IMR-90 (cell line): ENCODE data around the gene RFT1. TPM values are rescaled to one million over a fixed set of nuclear protein-coding genes. Genes with fewer than 3 reads are reported as not detected.
A peak's percentile ranks its signal among the peaks of the same experiment; 100 is the strongest.

Experiments used
- ATAC-seq: fragments of 200-7000 bp; cut with Tn5 transposase; 2 replicates; pipeline ENCODE4 v1.9.1; 2020; ENCODE audit warnings: low read depth, mild to moderate bottlenecking, moderate library complexity
- BruUV-seq: library from RNA; stranded (reverse); fragments of 400-500 nt; replicated peaks from 2 replicates; lab custom pipeline; 2021; lab: Mats Ljungman, UMichigan
- CTCF ChIA-PET: fragments of 300-600 bp; formaldehyde crosslinking; extraction: SDS; loops from one replicate; lab custom pipeline; 2021; ENCODE audit warnings: antibody characterized with exemption; lab: Yijun Ruan, JAX
- POLR2A ChIA-PET: fragments of 300-600 bp; sonication (Branson Sonifier 250); formaldehyde crosslinking; loops from one replicate; lab custom pipeline; 2022; ENCODE audit warnings: antibody characterized with exemption; ENCODE audit not compliant: unreplicated experiment; lab: Charles Lee
- DNase-seq: peaks from one replicate; pipeline ENCODE4 v3.0.0; 2013
- H2AFZ ChIP-seq: replicated peaks from 2 replicates; pipeline ENCODE3; 2013; ENCODE audit warnings: low read length, mild to moderate bottlenecking; ENCODE audit not compliant: poor library complexity
- H2AK5ac ChIP-seq: 2 replicates; pipeline ENCODE4 v1.6.1; 2013; ENCODE audit warnings: low read depth, low read length, inconsistent platforms
- H2AK9ac ChIP-seq: replicated peaks from 2 replicates; pipeline ENCODE3; 2013; ENCODE audit warnings: mild to moderate bottlenecking, low read depth, low read length, moderate library complexity; ENCODE audit not compliant: poor library complexity
- H2BK120ac ChIP-seq: 2 replicates; pipeline ENCODE4 v1.6.1; 2013; ENCODE audit warnings: low read depth, low read length, inconsistent platforms
- H2BK15ac ChIP-seq: 3 replicates; pipeline ENCODE4 v1.6.1; 2013; ENCODE audit warnings: low read depth, low read length, inconsistent platforms
- H2BK20ac ChIP-seq: 2 replicates; pipeline ENCODE4 v1.6.1; 2013; ENCODE audit warnings: low read depth, mild to moderate bottlenecking, inconsistent platforms, low read length, moderate library complexity
- H2BK5ac ChIP-seq: 2 replicates; pipeline ENCODE4 v1.6.1; 2013; ENCODE audit warnings: mild to moderate bottlenecking, low read depth, low read length, inconsistent platforms; ENCODE audit not compliant: poor library complexity, severe bottlenecking
- H3K14ac ChIP-seq: replicated peaks from 2 replicates; pipeline ENCODE4 v1.6.1; 2013; ENCODE audit warnings: low read depth, low read length, inconsistent platforms
- H3K18ac ChIP-seq: 2 replicates; pipeline ENCODE4 v1.6.1; 2013; ENCODE audit warnings: low read depth, low read length, control low read depth
- H3K23ac ChIP-seq: 2 replicates; pipeline ENCODE4 v1.6.1; 2013; ENCODE audit warnings: low read depth, low read length, inconsistent platforms
- H3K27ac ChIP-seq: 2 replicates; pipeline ENCODE4 v1.5.1; 2013; ENCODE audit warnings: mild to moderate bottlenecking, control low read depth, low read length; ENCODE audit not compliant: insufficient read depth
- H3K27me3 ChIP-seq: 2 replicates; pipeline ENCODE4 v1.6.1; 2013; ENCODE audit warnings: low read length; ENCODE audit not compliant: control insufficient read depth, insufficient read depth
- H3K36me3 ChIP-seq: 2 replicates; pipeline ENCODE4 v1.6.1; 2013; ENCODE audit warnings: low read length, mixed read lengths; ENCODE audit not compliant: control insufficient read depth, insufficient read depth
- H3K4ac ChIP-seq: 2 replicates; pipeline ENCODE4 v1.6.1; 2013; ENCODE audit warnings: low read depth, low read length, inconsistent platforms
- H3K4me1 ChIP-seq: 2 replicates; pipeline ENCODE4 v1.6.1; 2013; ENCODE audit warnings: low read length, mixed read lengths; ENCODE audit not compliant: control insufficient read depth, insufficient read depth
- H3K4me2 ChIP-seq: 2 replicates; pipeline ENCODE4 v1.6.1; 2013; ENCODE audit warnings: low read depth, mild to moderate bottlenecking, control low read depth, low read length, moderate library complexity
- H3K4me3 ChIP-seq: 2 replicates; pipeline ENCODE4 v1.5.1; 2013; ENCODE audit warnings: low read depth, mild to moderate bottlenecking, control low read depth, low read length, moderate library complexity; ENCODE audit not compliant: insufficient read depth
- H3K56ac ChIP-seq: 2 replicates; pipeline ENCODE4 v1.6.1; 2013; ENCODE audit warnings: low read length, inconsistent platforms; ENCODE audit not compliant: insufficient read depth; ENCODE audit errors: extremely low read depth
- H3K79me1 ChIP-seq, 2 experiments: 2 replicates each; pipeline ENCODE4 v1.6.1; 2013; ENCODE audit warnings: low read length in 2 of 2, inconsistent platforms in 1 of 2, low read depth in 1 of 2
- H3K9ac ChIP-seq: 2 replicates; pipeline ENCODE4 v1.6.1; 2013; ENCODE audit warnings: low read depth, low read length, control low read depth
- H3K9me1 ChIP-seq: 2 replicates; pipeline ENCODE4 v1.6.1; 2013; ENCODE audit warnings: low read length, inconsistent platforms; ENCODE audit not compliant: insufficient read depth
- H3K9me3 ChIP-seq: 2 replicates; pipeline ENCODE4 v1.6.1; 2013; ENCODE audit warnings: low read length; ENCODE audit not compliant: control insufficient read depth, insufficient read depth
- H4K20me1 ChIP-seq: 2 replicates; pipeline ENCODE4 v1.6.1; 2013; ENCODE audit warnings: low read length, inconsistent platforms; ENCODE audit not compliant: insufficient read depth
- H4K5ac ChIP-seq: 2 replicates; pipeline ENCODE4 v1.6.1; 2013; ENCODE audit warnings: mild to moderate bottlenecking, low read depth, low read length, control low read depth
- H4K8ac ChIP-seq, 2 experiments: 2 replicates each; pipeline ENCODE4 v1.6.1; 2013; ENCODE audit warnings: low read depth in 2 of 2, low read length in 2 of 2, control low read depth in 1 of 2, inconsistent platforms in 1 of 2
- H4K91ac ChIP-seq: 2 replicates; pipeline ENCODE4 v1.6.1; 2013; ENCODE audit warnings: low read depth, low read length, inconsistent platforms; ENCODE audit not compliant: insufficient read depth
- BHLHE40 ChIP-seq: fragments of 150-350 bp; IDR thresholded peaks from 2 replicates; pipeline ENCODE4 v1.6.1; 2016; ENCODE audit warnings: mild to moderate bottlenecking, low read depth, low read length
- CEBPB ChIP-seq: IDR thresholded peaks from 2 replicates; pipeline ENCODE4 v1.6.1; 2012; ENCODE audit warnings: low read depth, low read length, improper control_type of control experiment
- CHD1 ChIP-seq: IDR thresholded peaks from 2 replicates; pipeline ENCODE4 v1.6.1; 2012; ENCODE audit warnings: low read depth, low read length, improper control_type of control experiment
- FOS ChIP-seq: fragments of 150-350 bp; IDR thresholded peaks from 2 replicates; pipeline ENCODE4 v1.6.1; 2016; ENCODE audit warnings: low read depth, low read length
- MAFK ChIP-seq: IDR thresholded peaks from 2 replicates; pipeline ENCODE4 v1.6.1; 2012; ENCODE audit warnings: low read depth, low read length, improper control_type of control experiment
- MAZ ChIP-seq: IDR thresholded peaks from 2 replicates; pipeline ENCODE4 v1.6.1; 2012; ENCODE audit warnings: low read depth, mild to moderate bottlenecking, low read length, improper control_type of control experiment, moderate library complexity, borderline replicate concordance
- MXI1 ChIP-seq: IDR thresholded peaks from 2 replicates; pipeline ENCODE4 v1.6.1; 2012; ENCODE audit warnings: low read depth, mild to moderate bottlenecking, low read length, moderate library complexity, borderline replicate concordance
- NFE2L2 ChIP-seq: fragments of 150-350 bp; IDR thresholded peaks from 2 replicates; pipeline ENCODE4 v1.6.1; 2016; ENCODE audit warnings: low read depth, mild to moderate bottlenecking, low read length
- POLR2A ChIP-seq: IDR thresholded peaks from 2 replicates; pipeline ENCODE4 v1.6.1; 2012; ENCODE audit warnings: mild to moderate bottlenecking, low read depth, low read length
- RAD21 ChIP-seq: IDR thresholded peaks from 2 replicates; pipeline ENCODE4 v1.6.1; 2012; ENCODE audit warnings: low read length, improper control_type of control experiment
- RCOR1 ChIP-seq: IDR thresholded peaks from 2 replicates; pipeline ENCODE4 v1.6.1; 2012; ENCODE audit warnings: mild to moderate bottlenecking, low read length, improper control_type of control experiment; ENCODE audit not compliant: insufficient replicate concordance
- RFX5 ChIP-seq: IDR thresholded peaks from 2 replicates; pipeline ENCODE4 v1.8.0; 2012; ENCODE audit warnings: low read depth, mild to moderate bottlenecking, low read length, moderate library complexity
- SMC3 ChIP-seq: fragments of 150-350 bp; IDR thresholded peaks from 2 replicates; pipeline ENCODE4 v1.6.1; 2016; ENCODE audit warnings: low read depth, mild to moderate bottlenecking, antibody characterized with exemption, low read length, moderate library complexity
- WGBS, 2 experiments: methylation state at CpG; one replicate each; pipeline versions ENCODE4 v1.1.5 to v1.1.7; 2013; ENCODE audit warnings: missing lambda C conversion rate in 2 of 2; ENCODE audit not compliant: insufficient read length in 1 of 2; ENCODE audit errors: extremely low coverage in 2 of 2; 5-methylcytosine and 5-hydroxymethylcytosine counted together
- dilution Hi-C: fragments of 300-500 bp; cut with HindIII; formaldehyde crosslinking; loops from one replicate; pipeline ENCODE4 v1.14.3; 2018; ENCODE audit warnings: low sequenced_read_pairs; ENCODE audit not compliant: unreplicated experiment
- in situ Hi-C: fragments of 300-500 bp; cut with MboI; formaldehyde crosslinking; loops from 3 replicates; pipeline ENCODE4 v1.14.3; 2019; ENCODE audit warnings: low sequenced_read_pairs, inconsistent platforms, mixed read lengths
- intact Hi-C: fragments of 100-400 bp; cut with micrococcal nuclease; formaldehyde crosslinking; loops from 2 replicates; pipeline ENCODE4 v1.10.0; 2022
- polyA plus RNA-seq, 3 experiments: library from polyadenylated mRNA; depleted of rRNA; stranded (reverse); fragments of >200 nt; gene quantifications; 2 replicates each; pipeline ENCODE4 v1.2.3, GENCODE V29; 2012; ENCODE audit warnings: low replicate concordance in 1 of 3
- total RNA-seq: library from RNA; depleted of rRNA; stranded (reverse); fragments of >200 nt; gene quantifications from 2 replicates; pipeline ENCODE4 v1.2.3, GENCODE V29; 2012
- TF ChIP-seq, protein P1 (sequence below): fragments of 150-350 bp; IDR thresholded peaks from 2 replicates; pipeline ENCODE4 v1.6.1; 2016; ENCODE audit warnings: low read depth, mild to moderate bottlenecking, low read length, moderate library complexity, borderline replicate concordance
- TF ChIP-seq, protein P2 (sequence below): fragments of 150-350 bp; IDR thresholded peaks from 2 replicates; pipeline ENCODE4 v1.6.1; 2017; ENCODE audit warnings: mild to moderate bottlenecking, antibody characterized with exemption, low read length, low read depth
- TF ChIP-seq, protein P3 (sequence below): conservative IDR thresholded peaks from 2 replicates; pipeline ENCODE4 v1.5.1; 2012; ENCODE audit warnings: mild to moderate bottlenecking, low read depth, low read length, improper control_type of control experiment

Gene RFT1
- total and polyA plus RNA-seq, 2 of the 4 experiments (the other 2 are of a cell fraction) = 14.5 to 23.5 TPM

DNA sequence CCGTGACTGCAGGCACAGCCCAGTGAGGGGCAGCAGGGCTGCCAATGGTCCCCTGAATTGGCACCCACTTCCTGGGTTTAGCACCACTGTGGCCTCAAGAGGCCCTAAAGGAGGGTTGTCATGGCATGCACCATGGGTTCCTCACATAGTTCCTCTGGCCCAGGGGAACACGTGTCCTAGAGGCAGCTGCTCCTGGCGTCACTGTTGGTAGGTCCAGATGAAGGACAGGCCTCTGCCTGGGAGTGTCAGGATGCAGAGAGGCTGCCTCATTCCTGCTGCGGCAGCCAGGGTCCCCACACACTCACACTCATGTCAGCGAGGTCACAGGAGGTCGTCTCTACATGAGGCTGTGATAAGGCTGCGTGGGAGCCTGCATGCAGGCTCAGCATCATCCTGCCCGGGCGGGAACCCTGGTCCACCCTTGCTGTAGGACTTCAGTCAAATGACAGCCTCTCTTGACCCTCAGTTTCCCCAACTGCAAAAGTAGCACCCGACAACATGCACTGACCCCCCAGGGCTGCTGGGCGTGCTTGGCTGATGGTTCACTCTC lies 58.3 kb downstream of the RFT1 start:
- DNase-seq (no peak), ATAC-seq (no peak)
- POLR2A ChIA-PET = no interaction called here
- no peaks in the 10 kb centered on the region for H4K20me1 ChIP-seq
- no peak overlapping the region for H3K9ac ChIP-seq
- no peaks in the 10 kb centered on the region for H3K9me1 ChIP-seq
- H4K91ac ChIP-seq = no peak overlapping the region
- in situ Hi-C loops = loop anchor here (10.0 kb wide), 1 partner anchor 327 kb away; no protein-coding TSS in a partner anchor
- no peaks in the 10 kb centered on the region for H3K9me3 ChIP-seq
- H2BK15ac ChIP-seq = no peak overlapping the region
- H2BK20ac ChIP-seq = no peak overlapping the region
- no peak overlapping the region for H4K5ac ChIP-seq
- H3K18ac ChIP-seq = no peak overlapping the region
- no TSS peak for BruUV-seq
- H3K4me1 ChIP-seq = peaks cover 3% of the 10 kb centered on the region; the same call in 1 of the 2 replicates
- no peak overlapping the region for H3K4me2 ChIP-seq
- H3K4ac ChIP-seq = no peak overlapping the region
- dilution Hi-C loops = no loop called here
- no peak overlapping the region for H3K14ac ChIP-seq
- intact Hi-C loops = loop anchor here (1.0 kb wide), 2 partner anchors 221 to 330 kb away; no protein-coding TSS in a partner anchor
- peak overlapping the region; percentile 96 for H2AFZ ChIP-seq
- peaks cover 2% of the 10 kb centered on the region; the same call in 1 of the 2 replicates for H3K27me3 ChIP-seq
- WGBS, 2 experiments = 86% methylated on average over 1 of the region's 11 CpGs; no CpG with 5 or more reads in 1 of the 2 experiments
- no peak overlapping the region for H3K27ac ChIP-seq
- no peak overlapping the region for H2BK5ac ChIP-seq
- H2BK120ac ChIP-seq = no peak overlapping the region
- no peaks in the 10 kb centered on the region for H3K79me1 ChIP-seq
- H3K56ac ChIP-seq = no peak overlapping the region
- H2AK9ac ChIP-seq = no peak overlapping the region
- no peak overlapping the region; a peak in 2 of 4 replicates for H4K8ac ChIP-seq
- CTCF ChIA-PET = interaction anchor here (0.9 kb wide), 1 partner anchor 145 kb away, joined by 3 read pairs; no protein-coding TSS in a partner anchor
- no peak overlapping the region for H3K23ac ChIP-seq
- H3K36me3 ChIP-seq = no peaks in the 10 kb centered on the region
- TF ChIP-seq NFE2L2 (no peak), MAZ (no peak), MXI1 (no peak), RFX5 (no peak), CEBPB (no peak), MAFK (no peak), BHLHE40 (no peak), POLR2A (no peak), SMC3 (no peak), FOS (no peak), RCOR1 (no peak), RAD21 (no peak), CHD1 (no peak)
- TF ChIP-seq, protein P1, sequence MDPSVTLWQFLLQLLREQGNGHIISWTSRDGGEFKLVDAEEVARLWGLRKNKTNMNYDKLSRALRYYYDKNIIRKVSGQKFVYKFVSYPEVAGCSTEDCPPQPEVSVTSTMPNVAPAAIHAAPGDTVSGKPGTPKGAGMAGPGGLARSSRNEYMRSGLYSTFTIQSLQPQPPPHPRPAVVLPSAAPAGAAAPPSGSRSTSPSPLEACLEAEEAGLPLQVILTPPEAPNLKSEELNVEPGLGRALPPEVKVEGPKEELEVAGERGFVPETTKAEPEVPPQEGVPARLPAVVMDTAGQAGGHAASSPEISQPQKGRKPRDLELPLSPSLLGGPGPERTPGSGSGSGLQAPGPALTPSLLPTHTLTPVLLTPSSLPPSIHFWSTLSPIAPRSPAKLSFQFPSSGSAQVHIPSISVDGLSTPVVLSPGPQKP = no peak
- TF ChIP-seq, protein P2, sequence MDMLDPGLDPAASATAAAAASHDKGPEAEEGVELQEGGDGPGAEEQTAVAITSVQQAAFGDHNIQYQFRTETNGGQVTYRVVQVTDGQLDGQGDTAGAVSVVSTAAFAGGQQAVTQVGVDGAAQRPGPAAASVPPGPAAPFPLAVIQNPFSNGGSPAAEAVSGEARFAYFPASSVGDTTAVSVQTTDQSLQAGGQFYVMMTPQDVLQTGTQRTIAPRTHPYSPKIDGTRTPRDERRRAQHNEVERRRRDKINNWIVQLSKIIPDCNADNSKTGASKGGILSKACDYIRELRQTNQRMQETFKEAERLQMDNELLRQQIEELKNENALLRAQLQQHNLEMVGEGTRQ = no peak
- TF ChIP-seq, protein P3, sequence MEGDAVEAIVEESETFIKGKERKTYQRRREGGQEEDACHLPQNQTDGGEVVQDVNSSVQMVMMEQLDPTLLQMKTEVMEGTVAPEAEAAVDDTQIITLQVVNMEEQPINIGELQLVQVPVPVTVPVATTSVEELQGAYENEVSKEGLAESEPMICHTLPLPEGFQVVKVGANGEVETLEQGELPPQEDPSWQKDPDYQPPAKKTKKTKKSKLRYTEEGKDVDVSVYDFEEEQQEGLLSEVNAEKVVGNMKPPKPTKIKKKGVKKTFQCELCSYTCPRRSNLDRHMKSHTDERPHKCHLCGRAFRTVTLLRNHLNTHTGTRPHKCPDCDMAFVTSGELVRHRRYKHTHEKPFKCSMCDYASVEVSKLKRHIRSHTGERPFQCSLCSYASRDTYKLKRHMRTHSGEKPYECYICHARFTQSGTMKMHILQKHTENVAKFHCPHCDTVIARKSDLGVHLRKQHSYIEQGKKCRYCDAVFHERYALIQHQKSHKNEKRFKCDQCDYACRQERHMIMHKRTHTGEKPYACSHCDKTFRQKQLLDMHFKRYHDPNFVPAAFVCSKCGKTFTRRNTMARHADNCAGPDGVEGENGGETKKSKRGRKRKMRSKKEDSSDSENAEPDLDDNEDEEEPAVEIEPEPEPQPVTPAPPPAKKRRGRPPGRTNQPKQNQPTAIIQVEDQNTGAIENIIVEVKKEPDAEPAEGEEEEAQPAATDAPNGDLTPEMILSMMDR = no peak
- no peak overlapping the region for H2AK5ac ChIP-seq
- no peak overlapping the region for H3K4me3 ChIP-seq
